Keratinocyte (primary cell): ENCODE results near the gene BSCL2.

Source experiments
- EZH2 ChIP-seq: IDR thresholded peaks from one replicate; pipeline ENCODE4 v1.6.1; 2012; ENCODE audit warnings: inconsistent platforms, mild to moderate bottlenecking, low read length, moderate library complexity
- TF ChIP-seq, protein P1 (sequence below), 3 experiments: IDR thresholded peaks in 1 of 3; conservative IDR thresholded peaks in 1 of 3; optimal IDR thresholded peaks in 1 of 3; 2 replicates in 2 of 3; 3 replicates in 1 of 3; pipeline versions ENCODE3 to v1.5.1; 2011; ENCODE audit warnings: low read length in 3 of 3, mild to moderate bottlenecking in 3 of 3, moderate library complexity in 2 of 3, control low read depth in 1 of 3, inconsistent platforms in 1 of 3; ENCODE audit not compliant: insufficient read depth in 2 of 3; ENCODE audit errors: extremely low read depth in 1 of 3

DNA sequence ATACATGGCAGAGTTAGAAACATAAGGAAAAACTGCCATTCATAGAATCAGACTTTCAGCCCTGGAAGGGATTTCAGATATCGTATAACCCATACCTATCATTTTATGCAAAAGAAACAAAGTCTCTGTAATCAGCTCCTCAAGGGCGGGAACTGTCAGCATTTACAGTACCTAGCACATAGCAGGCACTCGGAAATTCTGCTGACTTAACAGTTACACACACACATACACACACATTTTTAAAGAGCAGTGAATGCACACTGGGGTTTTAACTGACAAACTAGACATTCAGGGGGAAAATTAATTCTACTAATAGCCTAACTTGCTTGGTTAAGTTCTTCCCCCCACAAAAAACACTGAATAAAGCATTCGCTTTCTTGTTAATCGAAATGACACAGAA is 9.0 kb upstream of the BSCL2 start:
- TF ChIP-seq, protein P1, sequence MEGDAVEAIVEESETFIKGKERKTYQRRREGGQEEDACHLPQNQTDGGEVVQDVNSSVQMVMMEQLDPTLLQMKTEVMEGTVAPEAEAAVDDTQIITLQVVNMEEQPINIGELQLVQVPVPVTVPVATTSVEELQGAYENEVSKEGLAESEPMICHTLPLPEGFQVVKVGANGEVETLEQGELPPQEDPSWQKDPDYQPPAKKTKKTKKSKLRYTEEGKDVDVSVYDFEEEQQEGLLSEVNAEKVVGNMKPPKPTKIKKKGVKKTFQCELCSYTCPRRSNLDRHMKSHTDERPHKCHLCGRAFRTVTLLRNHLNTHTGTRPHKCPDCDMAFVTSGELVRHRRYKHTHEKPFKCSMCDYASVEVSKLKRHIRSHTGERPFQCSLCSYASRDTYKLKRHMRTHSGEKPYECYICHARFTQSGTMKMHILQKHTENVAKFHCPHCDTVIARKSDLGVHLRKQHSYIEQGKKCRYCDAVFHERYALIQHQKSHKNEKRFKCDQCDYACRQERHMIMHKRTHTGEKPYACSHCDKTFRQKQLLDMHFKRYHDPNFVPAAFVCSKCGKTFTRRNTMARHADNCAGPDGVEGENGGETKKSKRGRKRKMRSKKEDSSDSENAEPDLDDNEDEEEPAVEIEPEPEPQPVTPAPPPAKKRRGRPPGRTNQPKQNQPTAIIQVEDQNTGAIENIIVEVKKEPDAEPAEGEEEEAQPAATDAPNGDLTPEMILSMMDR (optimal IDR thresholded peaks at IDR 0.05 in 1 of 3, IDR thresholded peaks at IDR 0.05 in 1 of 3, conservative IDR thresholded peaks at IDR 0.05 in 1 of 3; ENCODE audit: extremely low read depth in 1 of 3, insufficient read depth in 2 of 3, low read length in 3 of 3) = no peak
- TF ChIP-seq EZH2 = no peak
